ENCODE data around the gene KLRB1. TPM values are rescaled to one million over a fixed set of nuclear protein-coding genes. Genes with fewer than 3 reads are reported as not detected.

KLRB1 gene
- total and polyA plus RNA-seq, 2 of the 13 experiments (the other 11 are each of a cell fraction or from before 2014, with no cell fraction given) = not detected

GRCh38 chr12:9647825-9648700 lies 40.3 kb upstream of the KLRB1 start (continued):
- TF ChIP-seq ZBTB25 (CRISPR knock-in tag; IDR thresholded peaks at IDR 0.05) = peak; percentile 22; the same call in 1 of the 2 replicates
- no peak for TF ChIP-seq ARID3A (IDR thresholded peaks at IDR 0.05; ENCODE audit: low read depth, low read length)
- TF ChIP-seq SATB2 (CRISPR knock-in tag; IDR thresholded peaks at IDR 0.05) = no peak
- 0 out of 2 replicates have a peak, but pooled peaks have one; percentile 43 for TF ChIP-seq ZNF280B (CRISPR knock-in tag; IDR thresholded peaks at IDR 0.05; ENCODE audit: borderline replicate concordance)
- no peak for TF ChIP-seq ZBTB8A (CRISPR knock-in tag; IDR thresholded peaks at IDR 0.05; ENCODE audit: borderline replicate concordance, low read depth)
- no peak for TF ChIP-seq ZBTB26 (CRISPR knock-in tag; IDR thresholded peaks at IDR 0.05; ENCODE audit: borderline replicate concordance)
- TF ChIP-seq ZNF333 (CRISPR knock-in tag; IDR thresholded peaks at IDR 0.05; ENCODE audit: borderline replicate concordance) = peak; percentile 79; the same call in 1 of the 2 replicates
- no peak for TF ChIP-seq MYNN (CRISPR knock-in tag; IDR thresholded peaks at IDR 0.05; ENCODE audit: low read depth)
- no peak for TF ChIP-seq ZNF552 (CRISPR knock-in tag; IDR thresholded peaks at IDR 0.05; ENCODE audit: borderline replicate concordance)
- no peak for TF ChIP-seq HOXA3 (CRISPR knock-in tag; IDR thresholded peaks at IDR 0.05)
- no peak for TF ChIP-seq ZNF12 (CRISPR knock-in tag; IDR thresholded peaks at IDR 0.05)
- no peak for TF ChIP-seq ZSCAN12 (CRISPR knock-in tag; IDR thresholded peaks at IDR 0.05)
- TF ChIP-seq AHR (CRISPR knock-in tag; IDR thresholded peaks at IDR 0.05) = 0 out of 2 replicates have a peak, but pooled peaks have one; percentile 14
- no peak for TF ChIP-seq ZNF761 (CRISPR knock-in tag; conservative IDR thresholded peaks at IDR 0.05)
- TF ChIP-seq TEF (CRISPR knock-in tag; IDR thresholded peaks at IDR 0.05) = no peak
- TF ChIP-seq EEA1 (CRISPR knock-in tag; IDR thresholded peaks at IDR 0.05; ENCODE audit: borderline replicate concordance) = 0 out of 2 replicates have a peak, but pooled peaks have one; percentile 13
- peak; percentile 53; the same call in 1 of the 2 replicates for TF ChIP-seq REXO4 (CRISPR knock-in tag; IDR thresholded peaks at IDR 0.05; ENCODE audit: borderline replicate concordance)
- TF ChIP-seq ZMYM4 (CRISPR knock-in tag; IDR thresholded peaks at IDR 0.05) = peak; percentile 78
- no peak for TF ChIP-seq GPN1 (CRISPR knock-in tag; IDR thresholded peaks at IDR 0.05; ENCODE audit: borderline replicate concordance)
- TF ChIP-seq KAT2B (IDR thresholded peaks at IDR 0.05; ENCODE audit: borderline replicate concordance, low read depth, low read length) = no peak
- TF ChIP-seq PITX1 (CRISPR knock-in tag; IDR thresholded peaks at IDR 0.05) = no peak
- TF ChIP-seq SUZ12 (IDR thresholded peaks at IDR 0.05; ENCODE audit: low read depth, low read length) = no peak
- TF ChIP-seq HNRNPH1 (optimal IDR thresholded peaks at IDR 0.05; ENCODE audit: low read depth, low read length) = no peak
- no peak for TF ChIP-seq NR3C1 (CRISPR knock-in tag; IDR thresholded peaks at IDR 0.05)

All from HepG2 (cell line).